ENCODE data around the gene PACRG. TPM values are rescaled to one million over a fixed set of nuclear protein-coding genes. Genes with fewer than 3 reads are reported as not detected.

The PACRG gene
- total RNA-seq, 1 experiment from 2014 or later, result 0.26 TPM

- no peak overlapping the region for H4K8ac ChIP-seq (replicated peaks; ENCODE audit: insufficient read length, low read depth, low read length)
- H2AFZ ChIP-seq (ENCODE audit: low read length), result no peak overlapping the region
Measured at GRCh38 chr6:162862941-162863340, 135.2 kb downstream of the PACRG start.

More at GRCh38 chr6:162862941-162863340, 135.2 kb downstream of the PACRG start:
- Mint-ChIP-seq H3K9me3 (peaks cover 0 to 8% of the 10 kb centered on the region in 2 experiments; a peak in 4 of 5 replicates), H3K4me1 (peaks cover 8 to 16% of the 10 kb centered on the region in 2 experiments), H3K27me3 (ENCODE audit: low read depth) (no peaks in the 10 kb centered on the region; the same call in 1 of the 2 replicates), H3K27ac (no peak overlapping the region), H3K36me3 (ENCODE audit: insufficient read depth in 1 of 3, low read depth in 3 of 3) (peaks cover 0 to 14% (median 8%) of the 10 kb centered on the region in 3 experiments; a peak in 5 of 7 replicates), H3K4me3 (no peak overlapping the region)
- Histone ChIP-seq H2BK12ac (ENCODE audit: insufficient read length, low read depth, low read length) (no peak overlapping the region), H2BK120ac (ENCODE audit: low read depth, low read length, poor library complexity, severe bottlenecking) (no peak overlapping the region), H4K5ac (ENCODE audit: insufficient read length, low read depth, low read length) (no peak overlapping the region), H3K9me3 (ENCODE audit: control insufficient read depth, low read depth, low read length) (no peaks in the 10 kb centered on the region), H3K4me1 (ENCODE audit: insufficient read depth, low read length) (no peaks in the 10 kb centered on the region; the same call in 1 of the 2 replicates), H3K79me1 (ENCODE audit: insufficient read depth, low read depth, low read length, poor library complexity, severe bottlenecking) (no peaks in the 10 kb centered on the region), H2BK20ac (ENCODE audit: low read depth, low read length, poor library complexity, severe bottlenecking) (no peak overlapping the region), H2BK5ac (ENCODE audit: insufficient read length, low read length) (no peak overlapping the region), H4K91ac (ENCODE audit: insufficient read length, low read depth, low read length) (no peak overlapping the region), H3K23me2 (ENCODE audit: insufficient read length, low read depth, low read length, poor library complexity, severe bottlenecking) (no peaks in the 10 kb centered on the region), H2BK15ac (ENCODE audit: low read depth, low read length) (no peak overlapping the region), H3K4ac (ENCODE audit: low read depth, low read length) (no peak overlapping the region), H2AK5ac (ENCODE audit: insufficient read length, low read length) (no peak overlapping the region), H3K23ac (ENCODE audit: insufficient read length, low read depth, low read length) (no peak overlapping the region), H3K79me2 (ENCODE audit: insufficient read depth, low read length) (no peaks in the 10 kb centered on the region), H3K27ac (ENCODE audit: insufficient read length, low read depth, low read length) (no peak overlapping the region), H3T11ph (ENCODE audit: low read length) (no peak overlapping the region), H3K27me3 (ENCODE audit: insufficient read depth, low read length) (no peaks in the 10 kb centered on the region), H3K9ac (ENCODE audit: extremely low read depth, insufficient read length, low read length) (no peak overlapping the region), H3K56ac (ENCODE audit: insufficient read length, low read depth, low read length) (no peak overlapping the region), H4K20me1 (ENCODE audit: control insufficient read depth, insufficient read depth, insufficient read length) (no peaks in the 10 kb centered on the region), H3K4me2 (ENCODE audit: insufficient read depth, insufficient read length, low read length) (no peak overlapping the region), H3K18ac (ENCODE audit: insufficient read length, low read depth, low read length) (no peak overlapping the region), H3K14ac (ENCODE audit: insufficient read depth, low read length) (no peak overlapping the region)
- DNase-seq, result no peak
- no CpG with 5 or more reads among the region's 5 CpGs for WGBS (ENCODE audit: extremely low coverage, insufficient read length, low lambda C conversion rate)
- TF ChIP-seq, protein P1, sequence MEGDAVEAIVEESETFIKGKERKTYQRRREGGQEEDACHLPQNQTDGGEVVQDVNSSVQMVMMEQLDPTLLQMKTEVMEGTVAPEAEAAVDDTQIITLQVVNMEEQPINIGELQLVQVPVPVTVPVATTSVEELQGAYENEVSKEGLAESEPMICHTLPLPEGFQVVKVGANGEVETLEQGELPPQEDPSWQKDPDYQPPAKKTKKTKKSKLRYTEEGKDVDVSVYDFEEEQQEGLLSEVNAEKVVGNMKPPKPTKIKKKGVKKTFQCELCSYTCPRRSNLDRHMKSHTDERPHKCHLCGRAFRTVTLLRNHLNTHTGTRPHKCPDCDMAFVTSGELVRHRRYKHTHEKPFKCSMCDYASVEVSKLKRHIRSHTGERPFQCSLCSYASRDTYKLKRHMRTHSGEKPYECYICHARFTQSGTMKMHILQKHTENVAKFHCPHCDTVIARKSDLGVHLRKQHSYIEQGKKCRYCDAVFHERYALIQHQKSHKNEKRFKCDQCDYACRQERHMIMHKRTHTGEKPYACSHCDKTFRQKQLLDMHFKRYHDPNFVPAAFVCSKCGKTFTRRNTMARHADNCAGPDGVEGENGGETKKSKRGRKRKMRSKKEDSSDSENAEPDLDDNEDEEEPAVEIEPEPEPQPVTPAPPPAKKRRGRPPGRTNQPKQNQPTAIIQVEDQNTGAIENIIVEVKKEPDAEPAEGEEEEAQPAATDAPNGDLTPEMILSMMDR (conservative IDR thresholded peaks at IDR 0.05), result no peak
